Spleen (tissue), 7 donors: ENCODE results near the gene NPR2.

Experiments used
- POLR2A ChIP-seq, 3 donors: fragments of 450-650 bp; IDR thresholded peaks; one replicate each; pipeline ENCODE4 v1.5.1; 2017; ENCODE audit warnings: antibody characterized with exemption in 3 of 3, mild to moderate bottlenecking in 1 of 3
- TF ChIP-seq, protein P1 (sequence below), 11 experiments: fragments of 200-600 bp in 7 of 11; fragments of 450-650 bp in 4 of 11; sonication (generic) in 4 of 11; IDR thresholded peaks in 8 of 11; conservative IDR thresholded peaks in 3 of 11; 1 replicate in 7 of 11; 2 replicates in 4 of 11; pipeline versions ENCODE4 v1.4.0 to v1.8.0; 2016 to 2021; ENCODE audit warnings: antibody characterized with exemption in 11 of 11, inconsistent platforms in 4 of 11, mild to moderate bottlenecking in 1 of 11
- donor health status: DM: no; HTN: no; CAD: no; lungs with moderate emphysema.
- donor health status: DM: no; HTN: no; CAD: no.
- donor health status: DM: no; HTN: no; CAD: no.

DNA sequence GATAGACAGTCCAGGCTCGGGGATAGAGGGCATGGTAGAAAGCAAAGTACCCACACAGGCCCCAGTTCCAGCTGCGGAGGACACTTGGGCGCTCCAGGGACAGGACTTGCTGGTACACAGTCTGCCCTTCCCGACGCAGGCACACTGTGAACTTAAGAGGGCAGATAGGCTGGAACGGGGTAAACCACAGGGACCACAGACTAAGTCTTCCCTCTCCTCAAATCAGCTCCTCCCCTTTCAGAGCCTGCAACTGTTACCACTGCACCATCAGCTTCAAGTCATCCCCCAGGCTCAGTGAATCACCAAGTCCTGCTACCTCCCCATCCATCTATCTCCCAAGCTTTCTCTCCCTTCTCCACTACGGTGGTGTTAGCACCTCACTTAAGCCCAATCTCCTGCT is 49.7 kb upstream of the NPR2 start:
- TF ChIP-seq POLR2A (IDR thresholded peaks at IDR 0.05), result no peak
- TF ChIP-seq, protein P1, sequence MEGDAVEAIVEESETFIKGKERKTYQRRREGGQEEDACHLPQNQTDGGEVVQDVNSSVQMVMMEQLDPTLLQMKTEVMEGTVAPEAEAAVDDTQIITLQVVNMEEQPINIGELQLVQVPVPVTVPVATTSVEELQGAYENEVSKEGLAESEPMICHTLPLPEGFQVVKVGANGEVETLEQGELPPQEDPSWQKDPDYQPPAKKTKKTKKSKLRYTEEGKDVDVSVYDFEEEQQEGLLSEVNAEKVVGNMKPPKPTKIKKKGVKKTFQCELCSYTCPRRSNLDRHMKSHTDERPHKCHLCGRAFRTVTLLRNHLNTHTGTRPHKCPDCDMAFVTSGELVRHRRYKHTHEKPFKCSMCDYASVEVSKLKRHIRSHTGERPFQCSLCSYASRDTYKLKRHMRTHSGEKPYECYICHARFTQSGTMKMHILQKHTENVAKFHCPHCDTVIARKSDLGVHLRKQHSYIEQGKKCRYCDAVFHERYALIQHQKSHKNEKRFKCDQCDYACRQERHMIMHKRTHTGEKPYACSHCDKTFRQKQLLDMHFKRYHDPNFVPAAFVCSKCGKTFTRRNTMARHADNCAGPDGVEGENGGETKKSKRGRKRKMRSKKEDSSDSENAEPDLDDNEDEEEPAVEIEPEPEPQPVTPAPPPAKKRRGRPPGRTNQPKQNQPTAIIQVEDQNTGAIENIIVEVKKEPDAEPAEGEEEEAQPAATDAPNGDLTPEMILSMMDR (IDR thresholded peaks at IDR 0.05 in 8 of 11, conservative IDR thresholded peaks at IDR 0.05 in 3 of 11), result no peak
